ENCODE data around the gene IL17C.
"Not testable (repeated sequence)": the region's sequence is repeated elsewhere in the genome, so short reads cannot be mapped to it uniquely, and the experiment has no call there.

Gene IL17C

GRCh38 chr16:88658714-88659113 is 20.3 kb downstream of the IL17C start:
- no peak for DNase-seq (ENCODE audit: low read depth, low spot score)

- DNase-seq (ENCODE audit: low read depth, low spot score) = no peak
These were observed 20.8 kb downstream of the IL17C start for GRCh38 chr16:88659160-88659559.

GRCh38 chr16:88661468-88661867 is 23.1 kb downstream of the IL17C start:
- no peak for DNase-seq (ENCODE audit: low read depth, low spot score)

- DNase-seq (ENCODE audit: low read depth, low spot score) = peak; percentile 30
These were observed 24.0 kb downstream of the IL17C start for GRCh38 chr16:88662222-88662842.

- peak; percentile 99 for DNase-seq (ENCODE audit: low read depth, low spot score)
These were observed 24.7 kb downstream of the IL17C start, which contains the start of gene MVD for GRCh38 chr16:88662843-88663606. Gene MVD, minus strand, starts transcription at chr16:88663091. Its CDS starts 11 bp downstream, at chr16:88663080.

- DNase-seq (ENCODE audit: low read depth, low spot score) = no peak
These were observed 26.8 kb downstream of the IL17C start for GRCh38 chr16:88665148-88665547.

GRCh38 chr16:88665570-88665969 is 27.2 kb downstream of the IL17C start:
- DNase-seq (ENCODE audit: low read depth, low spot score) = no peak

- no peak for DNase-seq (ENCODE audit: low read depth, low spot score)
These were observed 29.1 kb downstream of the IL17C start for GRCh38 chr16:88667461-88667860.

GRCh38 chr16:88669493-88669892 is 31.1 kb downstream of the IL17C start:
- DNase-seq (ENCODE audit: low read depth, low spot score) = not testable (repeated sequence)

- DNase-seq (ENCODE audit: low read depth, low spot score) = no peak
These were observed 31.6 kb downstream of the IL17C start for GRCh38 chr16:88669980-88670379.

- DNase-seq (ENCODE audit: low read depth, low spot score) = no peak
These were observed 33.4 kb downstream of the IL17C start for GRCh38 chr16:88671806-88672205.

- no peak for DNase-seq (ENCODE audit: low read depth, low spot score)
These were observed 34.4 kb downstream of the IL17C start for GRCh38 chr16:88672776-88673175.

- no peak for DNase-seq (ENCODE audit: low read depth, low spot score)
These were observed 35.5 kb downstream of the IL17C start for GRCh38 chr16:88673716-88674379.

GRCh38 chr16:88676502-88677242 is 38.3 kb downstream of the IL17C start:
- no peak for DNase-seq (ENCODE audit: low read depth, low spot score)

GRCh38 chr16:88677721-88678120 is 39.3 kb downstream of the IL17C start:
- no peak for DNase-seq (ENCODE audit: low read depth, low spot score)

- DNase-seq (ENCODE audit: low read depth, low spot score) = no peak
These were observed 40.0 kb downstream of the IL17C start for GRCh38 chr16:88678224-88678979.

- DNase-seq (ENCODE audit: low read depth, low spot score) = no peak
These were observed 42.2 kb downstream of the IL17C start for GRCh38 chr16:88680554-88681083.

- peak; percentile 13 for DNase-seq (ENCODE audit: low read depth, low spot score)
These were observed 42.8 kb downstream of the IL17C start for GRCh38 chr16:88681084-88681680.

- peak; percentile 23 for DNase-seq (ENCODE audit: low read depth, low spot score)
These were observed 43.5 kb downstream of the IL17C start for GRCh38 chr16:88681709-88682451.

All from astrocyte of the hippocampus (primary cell).